Measurements from ENCODE around the gene COL5A1.

Gene COL5A1

GRCh38 chr9:134778156-134778555, 136.6 kb downstream of the COL5A1 start:
- peaks cover 5% of the 10 kb centered on the region for H3K27me3 ChIP-seq (ENCODE audit: insufficient read depth, poor library complexity, severe bottlenecking)
- TF ChIP-seq POLR2AphosphoS5 (IDR thresholded peaks at IDR 0.05; ENCODE audit: low read depth) (no peak), REST (IDR thresholded peaks at IDR 0.05; ENCODE audit: insufficient replicate concordance, low read depth) (no peak), SPI1 (IDR thresholded peaks at IDR 0.05; ENCODE audit: borderline replicate concordance, low read depth) (no peak), GABPA (IDR thresholded peaks at IDR 0.05; ENCODE audit: low read depth) (no peak)
- TF ChIP-seq, protein P1, sequence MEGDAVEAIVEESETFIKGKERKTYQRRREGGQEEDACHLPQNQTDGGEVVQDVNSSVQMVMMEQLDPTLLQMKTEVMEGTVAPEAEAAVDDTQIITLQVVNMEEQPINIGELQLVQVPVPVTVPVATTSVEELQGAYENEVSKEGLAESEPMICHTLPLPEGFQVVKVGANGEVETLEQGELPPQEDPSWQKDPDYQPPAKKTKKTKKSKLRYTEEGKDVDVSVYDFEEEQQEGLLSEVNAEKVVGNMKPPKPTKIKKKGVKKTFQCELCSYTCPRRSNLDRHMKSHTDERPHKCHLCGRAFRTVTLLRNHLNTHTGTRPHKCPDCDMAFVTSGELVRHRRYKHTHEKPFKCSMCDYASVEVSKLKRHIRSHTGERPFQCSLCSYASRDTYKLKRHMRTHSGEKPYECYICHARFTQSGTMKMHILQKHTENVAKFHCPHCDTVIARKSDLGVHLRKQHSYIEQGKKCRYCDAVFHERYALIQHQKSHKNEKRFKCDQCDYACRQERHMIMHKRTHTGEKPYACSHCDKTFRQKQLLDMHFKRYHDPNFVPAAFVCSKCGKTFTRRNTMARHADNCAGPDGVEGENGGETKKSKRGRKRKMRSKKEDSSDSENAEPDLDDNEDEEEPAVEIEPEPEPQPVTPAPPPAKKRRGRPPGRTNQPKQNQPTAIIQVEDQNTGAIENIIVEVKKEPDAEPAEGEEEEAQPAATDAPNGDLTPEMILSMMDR (IDR thresholded peaks at IDR 0.05; ENCODE audit: insufficient read depth, low read length), result no peak
- H3K27ac ChIP-seq (replicated peaks), result no peak overlapping the region
- no peak for DNase-seq (ENCODE audit: low read depth in 1 of 2, low spot score in 1 of 2)
- H3K4me3 ChIP-seq (replicated peaks; ENCODE audit: insufficient read depth, low read length), result no peak overlapping the region

GRCh38 chr9:134778841-134779411, 137.3 kb downstream of the COL5A1 start:
- H3K4me3 ChIP-seq (replicated peaks; ENCODE audit: insufficient read depth, low read length), result no peak overlapping the region
- DNase-seq (ENCODE audit: low read depth in 1 of 2, low spot score in 1 of 2), result peak in 1 of 2 experiments; percentile 35
- no peak overlapping the region for H3K27ac ChIP-seq (replicated peaks)
- H3K27me3 ChIP-seq (ENCODE audit: insufficient read depth, poor library complexity, severe bottlenecking), result peaks cover 11% of the 10 kb centered on the region
- TF ChIP-seq REST (IDR thresholded peaks at IDR 0.05; ENCODE audit: insufficient replicate concordance, low read depth) (no peak), POLR2AphosphoS5 (IDR thresholded peaks at IDR 0.05; ENCODE audit: low read depth) (no peak)
- TF ChIP-seq, protein P1 (IDR thresholded peaks at IDR 0.05; ENCODE audit: insufficient read depth, low read length), result peak; percentile 38

DNA sequence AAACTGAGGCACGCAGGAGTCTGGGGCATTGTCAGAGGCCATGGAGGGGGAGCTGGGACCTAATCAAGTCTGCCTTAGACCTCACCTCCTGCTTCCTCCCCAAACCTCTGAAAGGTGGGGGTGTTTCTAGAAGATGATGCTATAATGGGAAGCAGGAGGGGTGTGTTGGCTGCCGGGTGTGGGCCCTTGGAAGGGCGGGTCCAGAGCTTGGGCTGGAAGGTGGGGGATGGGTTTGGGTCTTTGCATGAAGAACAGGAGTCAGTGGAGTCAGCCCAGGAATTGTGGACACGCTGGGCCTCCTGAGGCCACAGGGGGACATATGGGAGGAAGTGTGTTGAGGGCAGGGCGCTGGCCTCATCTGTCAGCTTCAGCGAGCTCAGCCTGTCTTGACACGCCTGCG, 138.0 kb downstream of the COL5A1 start:
- TF ChIP-seq, protein P1 (IDR thresholded peaks at IDR 0.05; ENCODE audit: insufficient read depth, low read length), result no peak
- no peak for TF ChIP-seq GABPA (IDR thresholded peaks at IDR 0.05; ENCODE audit: low read depth)
- DNase-seq (ENCODE audit: low read depth in 1 of 2, low spot score in 1 of 2), result no peak
- no peak overlapping the region for H3K4me3 ChIP-seq (replicated peaks; ENCODE audit: insufficient read depth, low read length)
- peaks cover 18% of the 10 kb centered on the region for H3K27me3 ChIP-seq (ENCODE audit: insufficient read depth, poor library complexity, severe bottlenecking)
- no peak overlapping the region for H3K27ac ChIP-seq (replicated peaks)

All from HL-60 (cell line).